NCI-H2107 treated with DMSO at 0.1 percent for 48 hours (cell line): ENCODE data around the gene NUDT4.
A peak's percentile ranks its signal among the peaks of the same experiment; 100 is the strongest.
"Not testable (repeated sequence)": the region's sequence is repeated elsewhere in the genome, so short reads cannot be mapped to it uniquely, and the experiment has no call there.

ENCODE experiments used
- DNase-seq: peaks from one replicate; lab custom pipeline; 2025; ENCODE audit not compliant: unreplicated experiment; lab: John Stamatoyannopoulos, UW

The NUDT4 gene

DNA sequence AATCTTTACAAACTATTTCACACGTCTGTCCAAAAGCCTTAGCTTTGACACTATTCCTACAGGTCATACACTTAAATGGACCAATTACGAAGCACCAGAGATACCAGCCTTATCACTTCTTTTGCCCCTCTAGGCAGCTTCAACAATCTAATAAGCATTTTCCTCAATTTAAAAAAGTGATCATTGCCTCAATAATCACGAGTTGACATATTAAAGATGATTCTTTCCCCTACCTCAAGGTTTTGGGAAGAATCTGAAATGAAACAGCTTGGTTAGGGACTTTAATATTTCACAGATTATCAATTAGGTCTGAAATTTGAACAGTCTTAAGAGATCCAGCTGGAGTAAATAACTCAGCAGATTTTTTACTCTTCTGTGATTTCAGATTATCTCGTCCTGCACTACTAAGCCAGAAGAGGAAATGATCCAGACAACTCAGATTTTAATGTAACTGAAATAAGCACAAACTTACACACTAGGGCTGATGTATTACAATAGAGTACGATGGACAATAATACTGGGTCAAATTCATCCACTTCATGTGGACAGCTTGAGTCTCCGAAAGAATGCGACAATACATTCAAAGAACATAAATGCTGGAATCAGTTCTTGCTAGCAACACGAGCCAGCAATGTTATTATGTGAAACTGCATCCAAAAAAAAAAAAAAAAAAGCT lies 48.1 kb downstream of the NUDT4 start:
- no peak for DNase-seq

DNA sequence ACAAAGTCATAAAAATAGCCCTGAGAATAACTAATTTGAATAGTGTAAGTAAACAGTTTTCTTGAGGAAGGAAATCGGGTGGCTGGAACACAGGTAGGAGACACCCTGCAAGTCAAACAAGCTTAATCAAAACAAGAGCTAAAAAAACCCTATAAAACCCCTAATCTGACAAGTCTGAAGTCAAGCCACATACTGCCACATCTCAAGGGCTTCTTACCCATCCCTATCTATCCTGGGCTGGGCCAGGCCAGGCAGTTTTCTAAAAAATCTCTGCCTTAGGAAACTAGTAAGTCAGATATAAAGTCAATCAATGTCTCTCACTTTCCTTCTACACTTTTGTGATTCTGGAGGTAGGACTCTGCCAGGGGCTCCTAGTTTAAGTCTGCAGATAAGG lies 48.7 kb downstream of the NUDT4 start:
- no peak for DNase-seq

DNA sequence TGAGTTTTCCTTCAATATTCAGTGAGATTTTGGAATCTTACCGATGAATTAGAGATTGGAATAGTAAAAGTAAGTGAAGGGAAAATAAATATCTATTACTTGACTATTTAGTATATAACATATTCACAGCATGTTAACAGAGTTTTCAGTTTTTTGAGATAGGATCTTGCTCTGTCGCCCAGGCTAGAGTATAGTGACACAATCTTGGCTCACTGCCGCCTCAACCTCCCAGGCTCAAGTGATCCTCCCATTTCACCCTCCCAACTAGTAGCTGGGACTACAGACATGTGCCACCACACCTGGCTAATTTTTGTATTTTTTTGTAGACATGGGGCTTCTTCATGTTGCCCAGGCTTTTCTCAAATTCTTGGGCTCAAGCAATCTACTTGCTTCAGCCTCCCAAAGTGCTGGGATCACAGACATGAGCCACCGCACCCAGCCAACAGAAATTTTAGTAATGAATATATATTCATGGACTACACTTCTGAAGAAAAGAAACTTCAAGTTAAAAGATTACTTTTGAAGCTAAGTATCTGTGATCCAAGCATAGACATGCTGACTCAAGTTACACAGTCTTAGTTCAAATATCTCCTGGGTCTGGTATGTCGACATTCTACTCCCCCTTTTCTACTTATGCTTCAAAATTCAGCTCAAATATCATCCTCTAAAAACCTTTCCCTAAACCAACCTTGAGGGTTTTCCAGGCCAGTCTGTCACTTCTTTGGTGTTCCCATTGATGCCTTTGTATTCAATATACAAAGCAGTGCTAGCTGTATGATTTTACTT lies 50.2 kb downstream of the NUDT4 start:
- no peak for DNase-seq

DNA sequence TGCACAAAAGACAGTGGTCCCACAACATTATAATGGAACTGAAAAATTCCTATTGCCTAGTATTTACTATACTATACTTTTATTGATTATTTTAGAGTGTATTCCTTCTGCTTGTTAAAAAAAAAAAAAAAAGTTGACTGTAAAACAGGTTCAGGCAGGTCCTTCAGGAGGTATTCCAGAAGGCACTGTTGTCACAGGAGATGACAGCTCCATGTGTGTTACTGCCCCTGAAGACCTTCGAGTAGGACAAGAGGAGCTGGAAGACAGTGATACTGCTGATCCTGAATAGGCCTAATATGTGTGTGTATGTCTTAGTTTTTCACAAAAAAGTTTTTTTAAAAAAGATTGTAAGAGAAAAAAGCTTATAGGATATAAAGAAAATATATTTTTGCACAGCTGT lies 51.7 kb downstream of the NUDT4 start:
- no peak for DNase-seq

DNA sequence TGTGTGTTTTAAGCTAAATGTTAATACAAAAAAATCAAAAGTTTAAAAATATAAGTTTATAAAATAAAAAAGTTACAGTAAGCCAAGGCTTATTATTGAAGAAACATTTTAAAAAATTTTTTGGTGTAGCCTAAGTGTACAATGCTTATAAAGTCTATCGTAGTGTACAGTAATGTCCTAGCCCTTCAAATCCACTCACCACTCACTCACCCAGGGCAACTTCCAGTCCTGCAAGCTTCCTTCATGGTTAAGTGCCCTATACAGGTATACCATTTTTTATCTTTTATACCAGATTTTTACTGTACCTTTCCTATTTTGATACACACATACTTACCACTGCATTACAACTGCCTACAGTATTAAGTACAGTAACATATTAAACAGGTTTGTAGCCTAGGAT lies 52.1 kb downstream of the NUDT4 start:
- no peak for DNase-seq

DNA sequence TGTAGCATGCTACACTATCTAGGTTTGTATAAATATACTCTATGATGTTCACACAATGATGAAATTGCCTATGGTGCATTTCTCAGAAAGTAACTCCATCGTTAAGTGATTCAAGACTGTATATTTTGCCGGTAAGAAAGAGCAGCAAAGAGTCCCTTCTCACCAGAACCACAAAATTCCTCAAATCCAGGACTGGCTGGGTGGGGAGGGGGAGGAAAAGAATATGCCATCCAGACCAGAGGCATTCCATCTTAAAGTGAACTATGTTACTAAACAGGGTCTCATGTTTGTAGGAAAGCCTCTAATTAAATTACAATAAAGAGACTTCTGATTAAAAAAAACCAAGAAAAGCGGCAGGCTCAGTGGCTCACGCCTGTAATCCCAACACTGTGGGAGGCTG lies 52.6 kb downstream of the NUDT4 start:
- no peak for DNase-seq

DNA sequence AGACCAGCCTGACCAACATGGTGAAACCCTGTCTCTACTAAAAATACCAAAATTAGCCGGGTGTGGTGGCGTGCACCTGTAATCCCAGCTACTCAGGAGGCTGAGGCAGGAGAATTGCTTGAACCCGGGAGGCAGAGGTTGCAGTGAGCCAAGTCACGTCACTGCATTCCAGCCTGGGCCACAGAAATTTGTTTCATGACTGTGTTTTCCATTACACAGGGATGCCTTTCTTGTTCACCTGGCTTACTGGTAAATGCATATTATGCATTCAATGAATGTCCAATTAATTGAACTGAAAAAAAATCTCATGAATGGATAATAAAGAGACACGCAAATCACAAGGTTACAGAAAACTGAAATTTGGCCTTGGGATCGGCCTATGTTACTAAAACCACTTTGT lies 54.3 kb downstream of the NUDT4 start:
- not testable (repeated sequence) for DNase-seq

DNA sequence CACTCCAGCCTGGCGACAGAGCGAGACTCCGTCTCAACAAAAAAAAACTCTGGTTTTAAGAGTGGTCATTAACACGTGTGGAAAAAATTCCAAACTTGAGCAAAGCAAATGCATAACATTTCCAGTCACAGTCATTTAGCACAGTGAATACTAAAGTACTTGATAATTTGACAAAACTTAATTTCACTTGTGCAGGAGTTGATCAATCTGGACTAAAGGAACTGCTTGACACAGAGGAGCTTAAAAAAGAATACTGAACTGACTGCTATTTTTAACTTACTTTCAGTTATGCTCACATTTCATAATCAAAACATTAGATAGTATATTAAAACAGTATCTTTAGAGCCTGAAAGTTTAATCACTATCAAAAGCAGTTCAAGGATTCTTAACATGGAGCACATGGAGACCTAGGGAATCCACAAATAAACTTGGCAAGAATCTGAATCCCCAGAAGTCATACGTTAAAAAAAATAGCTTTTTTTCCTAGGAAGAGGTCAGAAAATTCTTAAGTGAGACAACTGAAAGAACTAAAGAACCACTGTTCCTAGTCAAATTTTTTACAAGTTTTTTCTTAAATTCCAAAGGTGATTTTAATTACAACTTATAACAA lies 56.6 kb downstream of the NUDT4 start:
- DNase-seq: no peak

DNA sequence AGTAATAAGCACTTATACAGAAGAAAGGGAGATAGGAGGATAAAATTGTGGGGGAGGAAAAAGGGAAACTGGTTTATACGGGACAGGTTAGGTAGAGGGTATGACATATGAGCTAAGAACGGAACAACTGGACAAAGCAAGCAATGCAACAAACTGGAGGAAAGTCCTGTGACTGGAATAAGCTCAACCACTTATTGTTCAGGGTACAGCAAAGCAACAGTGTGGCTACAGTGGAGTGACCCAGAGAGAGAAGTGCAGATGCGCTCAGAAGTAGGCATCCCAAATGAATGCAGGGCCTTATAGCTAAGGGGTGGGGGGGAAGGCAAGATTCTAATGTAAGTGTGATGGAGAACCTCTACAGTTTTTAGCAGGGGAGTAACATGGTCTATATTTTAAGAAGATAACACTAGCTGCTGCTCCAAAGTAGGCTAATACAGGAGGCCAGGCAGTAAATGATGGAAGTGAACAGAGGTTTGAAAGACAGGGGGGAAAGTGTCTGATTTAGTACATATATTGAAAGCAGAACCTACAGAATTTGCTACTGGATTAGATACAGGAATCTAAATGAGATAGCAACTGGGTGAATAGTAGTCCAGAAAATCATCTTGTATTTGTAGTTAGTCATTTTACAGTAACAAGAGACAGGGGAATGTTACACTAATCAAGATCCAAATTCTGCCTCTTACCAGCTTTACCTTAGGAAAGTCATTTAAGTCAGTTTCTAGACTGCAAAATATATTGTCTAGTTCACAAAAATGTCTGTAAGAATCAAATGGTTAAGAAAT lies 60.7 kb downstream of the NUDT4 start:
- no peak for DNase-seq

DNA sequence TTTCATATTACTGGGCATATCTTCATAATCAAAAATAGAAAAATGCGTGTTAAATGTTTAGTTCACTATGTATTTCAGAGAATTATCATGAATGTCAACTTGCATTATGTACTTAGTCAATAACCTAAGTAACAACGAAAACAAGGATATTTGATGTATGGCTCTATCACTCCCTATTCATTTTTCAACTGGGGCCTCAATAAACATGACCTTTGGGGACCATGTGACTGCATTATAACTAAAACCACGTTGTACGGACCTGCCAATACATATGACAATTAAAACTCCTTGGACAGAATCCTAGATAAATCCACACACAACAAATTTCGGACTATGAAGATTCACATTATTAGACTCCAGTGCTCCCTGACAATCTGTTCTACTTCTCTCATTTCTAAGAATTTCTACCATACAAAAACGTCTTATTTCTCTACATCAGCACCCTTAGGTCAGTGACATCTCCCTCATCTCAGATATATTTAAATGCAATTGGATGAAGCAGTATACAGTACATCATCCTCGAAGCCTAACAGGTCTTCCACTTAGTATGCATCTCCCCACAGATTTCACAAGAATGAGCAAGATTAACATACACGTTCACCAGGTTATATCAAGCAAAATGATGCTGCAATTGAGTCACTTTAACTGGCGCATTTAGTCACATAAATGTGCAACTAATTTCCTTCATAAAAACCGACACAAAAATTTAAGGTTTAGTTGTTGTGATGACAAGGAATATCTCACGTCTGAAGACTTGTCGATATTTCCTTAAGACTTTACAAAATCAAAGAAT lies 62.5 kb downstream of the NUDT4 start:
- no peak for DNase-seq

DNA sequence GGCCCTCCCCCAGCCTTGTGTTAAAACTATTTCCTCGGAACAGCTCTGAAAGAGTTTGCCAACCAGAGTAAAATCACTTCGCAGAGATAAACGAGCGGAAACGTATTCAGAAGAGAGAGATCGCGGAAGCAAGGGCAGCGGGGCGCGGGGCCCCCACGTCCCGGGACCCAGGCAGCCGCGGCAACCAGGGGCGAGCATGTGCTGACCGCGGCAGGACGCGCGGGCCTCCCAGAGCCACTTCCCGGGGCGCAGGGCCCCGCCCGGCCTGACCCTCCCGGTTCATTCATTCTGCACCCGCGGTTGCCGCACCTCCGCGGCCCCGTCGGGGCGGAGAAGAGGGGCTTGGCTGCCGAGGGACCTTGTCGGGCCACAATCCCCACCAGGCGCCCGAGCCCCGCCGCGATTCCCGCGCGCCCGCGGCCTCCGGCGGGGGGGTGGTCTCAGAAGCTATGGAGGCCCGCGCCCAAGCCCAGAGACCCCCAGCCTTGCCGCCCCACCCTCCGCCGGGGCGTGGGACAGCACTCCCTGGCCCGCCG lies 63.4 kb downstream of the NUDT4 start:
- DNase-seq: no peak

DNA sequence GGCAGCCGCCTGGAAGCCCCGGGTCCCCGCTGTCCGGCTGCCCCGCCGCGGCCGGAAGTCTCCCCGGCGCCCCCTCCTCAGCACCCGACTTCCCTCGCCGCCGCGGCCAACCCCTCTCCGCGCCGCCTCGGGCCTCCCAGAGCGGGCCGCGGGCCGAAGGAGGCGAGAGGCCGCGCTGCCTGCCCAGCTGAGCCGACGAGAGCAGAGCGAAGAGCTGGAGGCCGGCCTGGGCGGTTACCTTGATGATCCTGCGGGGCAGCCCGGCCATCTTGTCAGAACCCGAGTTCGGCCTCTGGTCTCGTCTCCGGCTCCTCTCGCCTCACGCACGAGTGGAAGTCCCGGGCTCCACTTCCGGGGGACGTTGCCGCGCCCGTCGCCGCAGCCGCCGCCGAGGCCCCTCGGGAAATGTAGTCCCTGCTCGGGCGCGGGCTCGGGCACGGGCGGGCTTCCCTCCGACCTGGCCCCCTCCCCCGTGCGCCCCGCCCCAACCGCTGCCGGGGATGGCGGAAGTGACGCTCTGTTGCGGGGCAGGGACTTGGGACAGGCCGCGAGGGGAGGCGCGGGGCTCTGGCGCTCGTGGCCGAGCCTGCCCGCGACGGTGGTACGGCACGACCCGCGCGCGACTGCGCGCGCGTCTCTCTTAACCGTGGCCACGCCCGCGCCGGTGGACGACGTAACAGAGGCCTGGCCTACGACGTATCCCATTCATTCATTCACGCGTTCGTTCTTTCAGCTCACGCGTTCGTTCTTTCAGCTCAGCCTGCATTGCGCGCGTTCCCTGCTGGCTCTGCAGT lies 64.1 kb downstream of the NUDT4 start, which contains the start of gene UBE2N:
Gene UBE2N, minus strand, starts transcription at position 331 of the 794 bp plus-strand sequence. Its CDS starts 63 bp downstream, at position 268.
- DNase-seq: peak; percentile 83

DNA sequence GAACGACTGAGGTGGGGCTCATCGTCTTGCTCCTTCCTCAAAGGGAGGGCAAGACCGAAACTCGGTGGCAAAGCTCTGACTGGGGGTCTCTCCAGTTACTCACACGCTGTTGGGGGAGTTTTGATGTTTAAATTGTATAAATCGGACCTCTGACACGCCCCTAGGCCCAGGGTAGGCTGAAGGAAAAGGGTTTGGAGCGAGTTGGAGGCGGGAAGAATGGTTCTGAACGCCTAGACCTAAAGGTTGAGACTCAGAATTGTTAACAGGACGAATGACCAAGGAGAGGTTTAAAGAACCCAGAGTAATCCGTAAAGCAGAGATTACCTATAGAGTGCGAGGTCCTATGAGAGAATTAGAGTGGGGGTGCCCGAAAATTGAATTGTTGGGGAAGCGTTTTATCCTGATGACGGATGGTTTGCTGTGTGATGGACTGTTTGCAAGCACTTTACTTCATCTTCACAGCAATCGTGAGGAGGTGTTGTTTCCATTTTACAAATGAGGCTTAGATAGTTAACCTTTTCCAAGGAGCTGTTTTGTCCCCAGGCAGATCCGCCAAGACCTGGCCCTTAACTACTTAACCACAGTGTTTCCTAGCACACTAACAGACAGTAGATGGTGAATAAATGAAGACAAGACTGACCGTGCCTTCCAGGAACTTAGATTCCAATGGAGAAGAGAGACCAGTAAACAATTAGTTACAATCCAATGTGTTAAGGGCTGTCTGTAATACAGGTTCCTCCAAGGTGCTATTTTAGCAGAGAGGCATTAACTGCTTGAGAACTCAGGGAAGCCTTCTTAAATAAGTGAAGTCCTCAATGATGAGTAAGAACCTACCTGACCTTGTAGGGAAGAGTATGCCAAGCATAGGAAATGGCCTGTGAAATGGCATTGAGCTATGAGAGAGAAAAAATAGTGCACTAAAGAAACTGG lies 65.0 kb downstream of the NUDT4 start:
- DNase-seq: no peak

DNA sequence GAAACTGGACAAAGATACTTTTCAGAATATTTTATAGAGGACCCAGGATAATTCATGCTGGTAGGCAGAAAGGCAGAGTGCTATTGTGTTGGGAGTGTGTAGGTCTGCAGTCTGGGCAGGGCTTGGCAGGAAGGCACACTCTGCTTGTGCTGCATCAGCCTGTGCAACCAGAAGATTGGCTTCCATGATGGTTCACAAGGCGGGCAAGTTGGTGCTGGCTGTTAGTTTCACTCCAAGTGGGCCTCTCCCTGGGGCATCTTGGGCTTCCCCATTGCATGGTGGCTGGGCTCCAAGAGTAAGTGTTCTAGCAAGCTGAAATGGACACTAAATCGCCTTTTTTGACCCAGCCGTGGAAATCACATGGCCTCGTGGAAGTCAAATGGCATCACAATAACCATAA lies 65.9 kb downstream of the NUDT4 start:
- no peak for DNase-seq

DNA sequence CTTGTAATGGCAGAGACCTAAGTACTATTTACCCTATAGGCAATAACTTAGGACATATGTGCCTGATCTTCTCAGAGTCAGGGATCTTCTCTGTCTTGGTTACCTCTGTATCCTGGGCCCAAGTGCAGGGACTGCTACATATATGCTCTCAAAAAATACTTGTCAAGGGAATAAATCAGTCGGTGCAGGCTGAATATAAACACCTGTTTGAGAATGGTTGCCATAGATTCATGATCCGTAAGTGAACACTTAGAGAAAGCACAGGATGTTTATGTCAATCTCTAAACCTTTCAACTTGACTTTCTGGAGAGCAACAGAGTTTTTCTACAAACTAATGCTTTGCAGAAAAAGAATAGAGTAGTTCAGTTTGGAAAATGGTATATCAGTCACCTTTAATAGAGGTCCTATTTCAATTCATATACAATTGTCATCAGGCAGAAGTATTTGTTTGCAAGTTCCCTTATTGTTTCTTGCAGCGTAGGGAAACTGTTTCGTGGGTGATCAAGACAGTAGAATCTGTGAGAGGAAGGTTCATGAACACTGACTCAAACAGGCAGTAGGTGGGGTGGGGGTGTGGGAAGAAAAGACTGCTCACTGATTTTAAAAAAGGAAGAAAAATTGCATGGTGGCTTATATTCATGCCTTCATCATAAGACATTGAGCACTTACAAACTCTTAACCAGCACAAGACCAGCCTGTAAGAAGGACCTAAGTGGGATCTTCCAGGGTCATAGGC lies 70.0 kb downstream of the NUDT4 start:
- no peak for DNase-seq

DNA sequence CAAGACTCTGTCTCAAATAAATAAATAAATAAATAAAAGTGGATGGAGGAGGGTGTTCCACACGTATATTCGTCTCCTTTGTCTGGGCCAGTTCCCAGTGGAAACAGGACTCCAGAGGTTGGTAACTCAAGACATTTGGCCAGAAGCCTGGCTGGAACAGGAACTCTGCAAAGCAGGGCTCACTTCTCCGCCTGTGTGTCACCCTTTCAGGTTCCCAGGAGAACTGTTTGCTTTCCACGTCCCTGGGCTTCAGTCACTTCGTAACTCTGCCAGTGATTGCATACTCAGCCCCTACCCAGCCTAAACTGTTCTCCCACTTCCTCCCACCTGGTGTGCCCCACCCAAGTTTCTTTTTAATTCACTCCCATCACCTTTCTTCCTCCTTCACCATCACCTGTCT lies 71.1 kb downstream of the NUDT4 start:
- peak; percentile 18 for DNase-seq

DNA sequence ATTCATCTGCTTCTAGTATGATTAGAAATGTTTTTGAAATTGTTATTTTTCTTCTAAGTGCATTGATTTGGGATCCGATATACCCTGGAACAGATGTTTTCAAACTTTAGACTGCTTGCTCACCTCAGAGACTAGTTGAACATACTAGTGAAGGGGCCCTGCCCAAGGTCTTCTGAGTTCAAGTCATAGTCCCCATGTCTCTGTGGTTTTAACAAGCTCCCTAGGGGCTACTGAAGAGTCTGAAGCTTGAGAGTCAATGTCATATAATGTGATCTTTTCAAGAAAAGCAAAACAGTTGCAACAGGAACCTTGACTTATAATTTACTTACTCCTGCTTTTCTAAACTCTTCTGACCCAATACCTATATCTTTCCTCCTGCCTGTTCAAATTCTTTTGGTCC lies 71.6 kb downstream of the NUDT4 start:
- no peak for DNase-seq
